IMR-90 (cell line): ENCODE measurements around the gene SRSF5.

Experiments
- CEBPB ChIP-seq: IDR thresholded peaks from 2 replicates; pipeline ENCODE4 v1.6.1; 2012; ENCODE audit warnings: low read depth, low read length, improper control_type of control experiment
- CHD1 ChIP-seq: IDR thresholded peaks from 2 replicates; pipeline ENCODE4 v1.6.1; 2012; ENCODE audit warnings: low read depth, low read length, improper control_type of control experiment
- FOS ChIP-seq: fragments of 150-350 bp; IDR thresholded peaks from 2 replicates; pipeline ENCODE4 v1.6.1; 2016; ENCODE audit warnings: low read depth, low read length
- MAFK ChIP-seq: IDR thresholded peaks from 2 replicates; pipeline ENCODE4 v1.6.1; 2012; ENCODE audit warnings: low read depth, low read length, improper control_type of control experiment
- MAZ ChIP-seq: IDR thresholded peaks from 2 replicates; pipeline ENCODE4 v1.6.1; 2012; ENCODE audit warnings: low read depth, mild to moderate bottlenecking, low read length, improper control_type of control experiment, moderate library complexity, borderline replicate concordance
- MXI1 ChIP-seq: IDR thresholded peaks from 2 replicates; pipeline ENCODE4 v1.6.1; 2012; ENCODE audit warnings: low read depth, mild to moderate bottlenecking, low read length, moderate library complexity, borderline replicate concordance
- POLR2A ChIP-seq: IDR thresholded peaks from 2 replicates; pipeline ENCODE4 v1.6.1; 2012; ENCODE audit warnings: mild to moderate bottlenecking, low read depth, low read length
- RAD21 ChIP-seq: IDR thresholded peaks from 2 replicates; pipeline ENCODE4 v1.6.1; 2012; ENCODE audit warnings: low read length, improper control_type of control experiment
- RCOR1 ChIP-seq: IDR thresholded peaks from 2 replicates; pipeline ENCODE4 v1.6.1; 2012; ENCODE audit warnings: mild to moderate bottlenecking, low read length, improper control_type of control experiment; ENCODE audit not compliant: insufficient replicate concordance
- RFX5 ChIP-seq: IDR thresholded peaks from 2 replicates; pipeline ENCODE4 v1.8.0; 2012; ENCODE audit warnings: low read depth, mild to moderate bottlenecking, low read length, moderate library complexity
- TF ChIP-seq, protein P1 (sequence below): conservative IDR thresholded peaks from 2 replicates; pipeline ENCODE4 v1.5.1; 2012; ENCODE audit warnings: mild to moderate bottlenecking, low read depth, low read length, improper control_type of control experiment
- TF ChIP-seq, protein P2 (sequence below): fragments of 150-350 bp; IDR thresholded peaks from 2 replicates; pipeline ENCODE4 v1.6.1; 2016; ENCODE audit warnings: low read depth, mild to moderate bottlenecking, low read length, moderate library complexity, borderline replicate concordance
- TF ChIP-seq, protein P3 (sequence below): fragments of 150-350 bp; IDR thresholded peaks from 2 replicates; pipeline ENCODE4 v1.6.1; 2017; ENCODE audit warnings: mild to moderate bottlenecking, antibody characterized with exemption, low read length, low read depth

DNA sequence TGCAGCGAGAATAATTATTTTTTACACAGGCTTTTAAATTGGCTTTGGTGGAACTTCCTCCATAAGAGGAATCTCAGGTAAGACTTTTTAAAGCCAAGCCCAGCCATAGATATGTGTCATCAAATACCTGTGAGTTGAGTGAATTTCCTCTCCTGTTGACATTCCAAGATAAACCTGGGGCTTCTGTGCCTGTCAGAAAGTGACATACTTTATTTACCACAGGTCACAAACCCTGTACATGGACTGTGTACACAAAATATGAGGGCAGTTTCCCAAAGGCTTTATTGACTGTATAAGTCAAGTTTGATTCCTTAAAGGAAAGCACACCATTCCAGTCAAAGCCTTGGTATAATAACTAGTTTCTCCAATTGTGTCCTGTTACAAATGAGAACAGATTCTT is 25.9 kb upstream of the SRSF5 start:
- TF ChIP-seq, protein P1, sequence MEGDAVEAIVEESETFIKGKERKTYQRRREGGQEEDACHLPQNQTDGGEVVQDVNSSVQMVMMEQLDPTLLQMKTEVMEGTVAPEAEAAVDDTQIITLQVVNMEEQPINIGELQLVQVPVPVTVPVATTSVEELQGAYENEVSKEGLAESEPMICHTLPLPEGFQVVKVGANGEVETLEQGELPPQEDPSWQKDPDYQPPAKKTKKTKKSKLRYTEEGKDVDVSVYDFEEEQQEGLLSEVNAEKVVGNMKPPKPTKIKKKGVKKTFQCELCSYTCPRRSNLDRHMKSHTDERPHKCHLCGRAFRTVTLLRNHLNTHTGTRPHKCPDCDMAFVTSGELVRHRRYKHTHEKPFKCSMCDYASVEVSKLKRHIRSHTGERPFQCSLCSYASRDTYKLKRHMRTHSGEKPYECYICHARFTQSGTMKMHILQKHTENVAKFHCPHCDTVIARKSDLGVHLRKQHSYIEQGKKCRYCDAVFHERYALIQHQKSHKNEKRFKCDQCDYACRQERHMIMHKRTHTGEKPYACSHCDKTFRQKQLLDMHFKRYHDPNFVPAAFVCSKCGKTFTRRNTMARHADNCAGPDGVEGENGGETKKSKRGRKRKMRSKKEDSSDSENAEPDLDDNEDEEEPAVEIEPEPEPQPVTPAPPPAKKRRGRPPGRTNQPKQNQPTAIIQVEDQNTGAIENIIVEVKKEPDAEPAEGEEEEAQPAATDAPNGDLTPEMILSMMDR, result no peak
- TF ChIP-seq RCOR1, result no peak
- TF ChIP-seq POLR2A, result no peak
- no peak for TF ChIP-seq RAD21
- TF ChIP-seq, protein P2, sequence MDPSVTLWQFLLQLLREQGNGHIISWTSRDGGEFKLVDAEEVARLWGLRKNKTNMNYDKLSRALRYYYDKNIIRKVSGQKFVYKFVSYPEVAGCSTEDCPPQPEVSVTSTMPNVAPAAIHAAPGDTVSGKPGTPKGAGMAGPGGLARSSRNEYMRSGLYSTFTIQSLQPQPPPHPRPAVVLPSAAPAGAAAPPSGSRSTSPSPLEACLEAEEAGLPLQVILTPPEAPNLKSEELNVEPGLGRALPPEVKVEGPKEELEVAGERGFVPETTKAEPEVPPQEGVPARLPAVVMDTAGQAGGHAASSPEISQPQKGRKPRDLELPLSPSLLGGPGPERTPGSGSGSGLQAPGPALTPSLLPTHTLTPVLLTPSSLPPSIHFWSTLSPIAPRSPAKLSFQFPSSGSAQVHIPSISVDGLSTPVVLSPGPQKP, result no peak
- no peak for TF ChIP-seq MAFK
- TF ChIP-seq, protein P3, sequence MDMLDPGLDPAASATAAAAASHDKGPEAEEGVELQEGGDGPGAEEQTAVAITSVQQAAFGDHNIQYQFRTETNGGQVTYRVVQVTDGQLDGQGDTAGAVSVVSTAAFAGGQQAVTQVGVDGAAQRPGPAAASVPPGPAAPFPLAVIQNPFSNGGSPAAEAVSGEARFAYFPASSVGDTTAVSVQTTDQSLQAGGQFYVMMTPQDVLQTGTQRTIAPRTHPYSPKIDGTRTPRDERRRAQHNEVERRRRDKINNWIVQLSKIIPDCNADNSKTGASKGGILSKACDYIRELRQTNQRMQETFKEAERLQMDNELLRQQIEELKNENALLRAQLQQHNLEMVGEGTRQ, result no peak
- TF ChIP-seq CEBPB, result no peak
- TF ChIP-seq MAZ, result no peak
- no peak for TF ChIP-seq RFX5
- no peak for TF ChIP-seq MXI1
- TF ChIP-seq FOS, result no peak
- TF ChIP-seq CHD1, result no peak
